ENCODE data around the gene GPS1. TPM values are rescaled to one million over a fixed set of nuclear protein-coding genes. Genes with fewer than 3 reads are reported as not detected.

Gene GPS1
- total and polyA plus RNA-seq, 9 of the 15 experiments (the other 6 are each of a cell fraction or from before 2014, with no cell fraction given) = 3.1 to 167 (median 69.9) TPM

- TF ChIP-seq MGA (IDR thresholded peaks at IDR 0.05) (peak; percentile 53; the same call in 1 of the 2 replicates), ATF2 (CRISPR knock-in tag; IDR thresholded peaks at IDR 0.05) (no peak), SMAD4 (CRISPR knock-in tag; conservative IDR thresholded peaks at IDR 0.05) (no peak), GATAD2A (IDR thresholded peaks at IDR 0.05) (no peak), ZNF124 (CRISPR knock-in tag; IDR thresholded peaks at IDR 0.05) (no peak), ZNF347 (CRISPR knock-in tag; IDR thresholded peaks at IDR 0.05; ENCODE audit: low read depth) (no peak), ZNF561 (CRISPR knock-in tag; conservative IDR thresholded peaks at IDR 0.05) (no peak), TFE3 (CRISPR knock-in tag; IDR thresholded peaks at IDR 0.05) (no peak), SRSF3 (IDR thresholded peaks at IDR 0.05; ENCODE audit: insufficient read depth, low read length) (no peak), ZNF41 (CRISPR knock-in tag; conservative IDR thresholded peaks at IDR 0.05) (no peak), XRCC5 (IDR thresholded peaks at IDR 0.05; ENCODE audit: low read depth, low read length) (no peak), NR4A1 (CRISPR knock-in tag; IDR thresholded peaks at IDR 0.05) (no peak), NR4A1 (tag; IDR thresholded peaks at IDR 0.05) (no peak)
Measured at GRCh38 chr17:82103553-82104451, 52.1 kb downstream of the GPS1 start (continued).

Measured in K562 (cell line).